Activated effector memory CD4-positive, alpha-beta T cell treated with anti-CD3 and anti-CD28 coated beads, Interleukin-2, amount 50 U/mL, for 16 hours (primary cell): ENCODE data around the gene CRIP2.

Source experiments
- DNase-seq: peaks from one replicate; pipeline ENCODE4 v3.0.0-alpha.2; 2020

The CRIP2 gene

GRCh38 chr14:105489542-105490266, 15.1 kb downstream of the CRIP2 start:
- peak; percentile 94 for DNase-seq

- DNase-seq = no peak
These were observed 15.6 kb downstream of the CRIP2 start for GRCh38 chr14:105490267-105490571.

GRCh38 chr14:105490572-105491365, 16.1 kb downstream of the CRIP2 start, which contains the start of gene TEDC1:
Gene TEDC1, plus strand, starts transcription at chr14:105491246. Its CDS starts 130 bp downstream, at chr14:105491376.
- DNase-seq = peak; percentile 100

- DNase-seq = peak; percentile 96
These were observed 16.8 kb downstream of the CRIP2 start for GRCh38 chr14:105491366-105491973.

- peak; percentile 65 for DNase-seq
These were observed 17.7 kb downstream of the CRIP2 start for GRCh38 chr14:105492031-105492970.

- DNase-seq = peak; percentile 63
These were observed 18.6 kb downstream of the CRIP2 start for GRCh38 chr14:105492971-105493871.

- no peak for DNase-seq
These were observed 19.4 kb downstream of the CRIP2 start for GRCh38 chr14:105493921-105494605.

- no peak for DNase-seq
These were observed 19.9 kb downstream of the CRIP2 start for GRCh38 chr14:105494606-105494929.

- DNase-seq = no peak
These were observed 20.7 kb downstream of the CRIP2 start for GRCh38 chr14:105495101-105495989.

- DNase-seq = no peak
These were observed 21.6 kb downstream of the CRIP2 start for GRCh38 chr14:105495990-105496830.

- no peak for DNase-seq
These were observed 22.4 kb downstream of the CRIP2 start for GRCh38 chr14:105496831-105497591.

- DNase-seq = no peak
These were observed 23.2 kb downstream of the CRIP2 start for GRCh38 chr14:105497671-105498429.

GRCh38 chr14:105498430-105499255, 24.0 kb downstream of the CRIP2 start:
- DNase-seq = no peak

GRCh38 chr14:105499256-105500035, 24.8 kb downstream of the CRIP2 start:
- no peak for DNase-seq

GRCh38 chr14:105500036-105500725, 25.6 kb downstream of the CRIP2 start:
- DNase-seq = no peak
